ENCODE measurements around the gene SH3RF2. TPM values are rescaled to one million over a fixed set of nuclear protein-coding genes. Genes with fewer than 3 reads are reported as not detected.

Gene SH3RF2
- total and polyA plus RNA-seq, 7 experiments from 2014 or later, result 0.22 to 0.61 TPM; not detected in 5

DNA sequence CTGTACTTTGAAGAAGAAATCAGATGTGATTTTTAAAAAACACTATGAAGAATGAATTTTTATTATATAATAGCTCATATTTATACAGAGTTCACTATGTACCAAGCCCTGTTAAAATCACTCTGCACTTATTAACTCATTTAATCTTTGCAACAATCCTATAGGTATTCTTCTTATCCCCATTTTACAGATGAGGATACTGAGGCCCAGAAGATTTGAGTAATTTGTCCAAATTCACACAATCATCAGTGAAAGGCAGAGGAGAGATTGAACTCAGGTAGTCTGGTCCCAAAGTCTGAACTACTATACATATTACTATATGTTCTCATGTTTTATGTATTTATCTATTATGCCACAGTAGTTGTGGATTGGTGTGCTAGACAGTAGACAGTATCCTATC is 152.9 kb downstream of the SH3RF2 start:
- Histone ChIP-seq H3K4me1 (ENCODE audit: control insufficient read depth in 2 of 2, insufficient read depth in 2 of 2, low read length in 2 of 2) (no peaks in the 10 kb centered on the region), H3K36me3 (ENCODE audit: control insufficient read depth in 2 of 3, insufficient read depth in 3 of 3, low read length in 3 of 3) (no peaks in the 10 kb centered on the region), H3K27me3 (ENCODE audit: control insufficient read depth in 2 of 2, insufficient read depth in 2 of 2, low read length in 2 of 2) (no peaks in the 10 kb centered on the region), H3K9me3 (ENCODE audit: control insufficient read depth in 2 of 3, low read length in 3 of 3) (no peaks in the 10 kb centered on the region), H3K27ac (ENCODE audit: low read depth, low read length) (no peak overlapping the region), H3K4me3 (ENCODE audit: low read length) (no peak overlapping the region)
- no peak overlapping the region for H3K4me3 Mint-ChIP-seq
- H3K27ac Mint-ChIP-seq, result no peak overlapping the region
- ATAC-seq (no peak), DNase-seq (no peak)
- intact Hi-C loops (cut with micrococcal nuclease), result no loop called here
- CTCF ChIA-PET, result no interaction called here
- no peaks in the 10 kb centered on the region for H3K4me1 Mint-ChIP-seq
- peaks cover 0 to under 1% (median 0%) of the 10 kb centered on the region in 5 donors for H3K27me3 Mint-ChIP-seq
- POLR2A ChIA-PET, result no interaction called here
- peaks cover 0 to 8% (median 0%) of the 10 kb centered on the region in 5 donors for H3K36me3 Mint-ChIP-seq
- H3K9me3 Mint-ChIP-seq, result no peaks in the 10 kb centered on the region

DNA sequence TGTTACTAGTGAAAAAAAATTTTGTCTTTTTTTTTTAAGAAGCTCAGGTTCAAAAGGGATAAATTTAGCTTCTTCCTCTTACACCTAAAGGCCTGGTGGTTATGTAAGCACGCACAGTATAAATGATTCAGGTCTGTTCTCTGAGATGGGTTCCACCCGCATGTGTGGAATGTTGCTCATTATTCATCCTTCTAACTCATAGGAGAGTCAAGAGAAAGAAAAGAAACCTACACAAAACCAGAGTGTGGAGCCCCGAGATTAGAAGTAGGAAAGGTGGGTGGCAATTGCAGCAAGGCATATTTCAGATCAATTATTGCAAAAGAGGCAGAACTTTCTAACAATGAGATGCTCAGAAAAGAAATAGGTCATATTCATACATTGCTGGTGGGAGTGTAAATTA is 155.5 kb downstream of the SH3RF2 start:
- H3K4me3 Mint-ChIP-seq, result no peak overlapping the region

DNA sequence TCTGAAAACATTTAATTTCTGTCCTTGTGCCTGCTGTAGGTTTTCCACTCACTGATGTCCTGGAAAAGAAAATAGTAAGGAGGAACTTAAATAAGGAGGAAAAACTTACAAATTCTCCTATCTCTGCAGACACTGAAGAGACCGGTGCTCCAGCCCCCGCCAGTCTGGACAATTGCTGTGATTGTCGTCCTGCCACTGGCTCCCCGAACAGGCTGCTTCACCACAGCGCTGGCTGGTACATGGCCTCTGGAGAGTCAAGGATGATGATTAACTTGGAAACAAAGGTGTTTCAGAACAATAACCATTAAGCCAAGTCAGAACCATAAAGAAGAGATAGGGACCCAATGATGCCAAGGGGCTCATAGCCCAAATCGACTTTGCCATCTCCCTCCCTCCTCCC is 161.7 kb downstream of the SH3RF2 start:
- intact Hi-C loops (cut with micrococcal nuclease), result no loop called here
- H3K36me3 ChIP-seq (ENCODE audit: control insufficient read depth in 2 of 3, insufficient read depth in 3 of 3, low read length in 3 of 3), result no peaks in the 10 kb centered on the region
- no peaks in the 10 kb centered on the region for H3K27me3 ChIP-seq (ENCODE audit: control insufficient read depth in 2 of 2, insufficient read depth in 2 of 2, low read length in 2 of 2)
- ATAC-seq (no peak), DNase-seq (no peak)
- ChIA-PET POLR2A (no interaction called here), CTCF (no interaction called here)
- H3K36me3 Mint-ChIP-seq, result peaks cover 0 to 16% (median 3%) of the 10 kb centered on the region in 5 donors
- no peak overlapping the region for H3K4me3 ChIP-seq (ENCODE audit: low read length)
- H3K9me3 ChIP-seq (ENCODE audit: control insufficient read depth in 2 of 3, low read length in 3 of 3), result no peaks in the 10 kb centered on the region
- H3K4me1 ChIP-seq (ENCODE audit: control insufficient read depth in 2 of 2, insufficient read depth in 2 of 2, low read length in 2 of 2), result no peaks in the 10 kb centered on the region
- H3K27ac ChIP-seq (ENCODE audit: low read depth, low read length), result no peak overlapping the region
- no peak overlapping the region for H3K27ac Mint-ChIP-seq
- peaks cover 0 to 2% (median 0%) of the 10 kb centered on the region in 11 donors for H3K9me3 Mint-ChIP-seq
- H3K4me1 Mint-ChIP-seq, result no peaks in the 10 kb centered on the region
- no peak overlapping the region for H3K4me3 Mint-ChIP-seq
- H3K27me3 Mint-ChIP-seq, result no peaks in the 10 kb centered on the region

More for the DNA sequence above, 155.5 kb downstream of the SH3RF2 start:
- POLR2A ChIA-PET, result interaction anchor here (0.6 kb wide), 1 partner anchor 273 kb away, joined by 3 read pairs; no protein-coding TSS in a partner anchor
- H3K27ac Mint-ChIP-seq, result no peak overlapping the region
- peaks cover 0 to 16% (median 0%) of the 10 kb centered on the region in 5 donors for H3K36me3 Mint-ChIP-seq
- H3K27me3 Mint-ChIP-seq, result no peaks in the 10 kb centered on the region
- no peaks in the 10 kb centered on the region for H3K4me1 ChIP-seq (ENCODE audit: control insufficient read depth in 2 of 2, insufficient read depth in 2 of 2, low read length in 2 of 2)
- no peak overlapping the region for H3K4me3 ChIP-seq (ENCODE audit: low read length)
- H3K9me3 Mint-ChIP-seq, result no peaks in the 10 kb centered on the region
- no peak overlapping the region for H3K27ac ChIP-seq (ENCODE audit: low read depth, low read length)
- intact Hi-C loops (cut with micrococcal nuclease), result no loop called here
- CTCF ChIA-PET, result no interaction called here
- no peak for ATAC-seq
- no peaks in the 10 kb centered on the region for H3K4me1 Mint-ChIP-seq
- H3K36me3 ChIP-seq (ENCODE audit: control insufficient read depth in 2 of 3, insufficient read depth in 3 of 3, low read length in 3 of 3), result no peaks in the 10 kb centered on the region
- H3K9me3 ChIP-seq (ENCODE audit: control insufficient read depth in 2 of 3, low read length in 3 of 3), result no peaks in the 10 kb centered on the region
- no peaks in the 10 kb centered on the region for H3K27me3 ChIP-seq (ENCODE audit: control insufficient read depth in 2 of 2, insufficient read depth in 2 of 2, low read length in 2 of 2)
- no peak for DNase-seq

GRCh38 chr5:146101646-146102045 is 165.3 kb downstream of the SH3RF2 start:
- DNase-seq (no peak), ATAC-seq (no peak)
- Mint-ChIP-seq H3K4me1 (no peaks in the 10 kb centered on the region), H3K27ac (no peak overlapping the region), H3K9me3 (peaks cover 0 to 2% (median 0%) of the 10 kb centered on the region in 11 donors), H3K36me3 (peaks cover 6 to 18% (median 7%) of the 10 kb centered on the region in 5 donors), H3K4me3 (no peak overlapping the region), H3K27me3 (no peaks in the 10 kb centered on the region)
- POLR2A ChIA-PET, result no interaction called here
- Histone ChIP-seq H3K27ac (ENCODE audit: low read depth, low read length) (no peak overlapping the region), H3K4me3 (ENCODE audit: low read length) (no peak overlapping the region), H3K4me1 (ENCODE audit: control insufficient read depth in 2 of 2, insufficient read depth in 2 of 2, low read length in 2 of 2) (no peaks in the 10 kb centered on the region), H3K36me3 (ENCODE audit: control insufficient read depth in 2 of 3, insufficient read depth in 3 of 3, low read length in 3 of 3) (no peaks in the 10 kb centered on the region), H3K9me3 (ENCODE audit: control insufficient read depth in 2 of 3, low read length in 3 of 3) (no peaks in the 10 kb centered on the region), H3K27me3 (ENCODE audit: control insufficient read depth in 2 of 2, insufficient read depth in 2 of 2, low read length in 2 of 2) (no peaks in the 10 kb centered on the region)
- intact Hi-C loops (cut with micrococcal nuclease), result no loop called here
- CTCF ChIA-PET, result no interaction called here

DNA sequence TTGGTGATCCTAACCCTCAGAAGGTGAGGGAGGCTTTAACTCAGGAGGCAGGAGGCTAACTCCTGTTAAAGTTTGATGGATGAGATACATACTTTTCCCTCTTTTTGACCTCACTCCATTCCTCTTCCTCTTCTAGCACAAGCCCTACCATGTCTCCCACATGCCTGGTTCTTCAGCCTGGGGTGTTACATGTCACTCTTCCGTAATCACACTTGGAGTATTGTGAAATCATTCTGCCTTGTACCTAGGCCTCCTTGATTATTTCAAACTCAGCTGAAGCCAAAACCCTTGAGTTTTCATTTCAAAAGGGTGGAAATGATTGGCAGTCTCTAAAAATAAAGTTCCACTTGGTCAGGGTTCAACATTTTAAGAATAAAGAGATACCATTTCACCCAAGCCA is 167.2 kb downstream of the SH3RF2 start:
- intact Hi-C loops (cut with micrococcal nuclease), result no loop called here
- CTCF ChIA-PET, result no interaction called here
- H3K27me3 Mint-ChIP-seq, result no peaks in the 10 kb centered on the region
- DNase-seq, result no peak
- H3K4me3 Mint-ChIP-seq, result no peak overlapping the region
- no peak for ATAC-seq
- Histone ChIP-seq H3K4me1 (ENCODE audit: control insufficient read depth in 2 of 2, insufficient read depth in 2 of 2, low read length in 2 of 2) (no peaks in the 10 kb centered on the region), H3K9me3 (ENCODE audit: control insufficient read depth in 2 of 3, low read length in 3 of 3) (no peaks in the 10 kb centered on the region), H3K27me3 (ENCODE audit: control insufficient read depth in 2 of 2, insufficient read depth in 2 of 2, low read length in 2 of 2) (no peaks in the 10 kb centered on the region), H3K27ac (ENCODE audit: low read depth, low read length) (no peak overlapping the region), H3K36me3 (ENCODE audit: control insufficient read depth in 2 of 3, insufficient read depth in 3 of 3, low read length in 3 of 3) (no peaks in the 10 kb centered on the region), H3K4me3 (ENCODE audit: low read length) (no peak overlapping the region)
- POLR2A ChIA-PET, result no interaction called here
- H3K4me1 Mint-ChIP-seq, result peaks cover 0 to 3% (median 0%) of the 10 kb centered on the region in 7 donors
- peaks cover 6 to 14% (median 7%) of the 10 kb centered on the region in 5 donors for H3K36me3 Mint-ChIP-seq
- H3K9me3 Mint-ChIP-seq, result peaks cover 0 to 2% (median 0%) of the 10 kb centered on the region in 11 donors
- no peak overlapping the region for H3K27ac Mint-ChIP-seq

GRCh38 chr5:146105477-146105876 is 169.1 kb downstream of the SH3RF2 start, which contains the start of gene PLAC8L1:
TSS of gene PLAC8L1 (minus strand) at chr5:146105577. CDS start at chr5:146104311, 1,266 bp downstream.
- H3K36me3 ChIP-seq (ENCODE audit: control insufficient read depth in 2 of 3, insufficient read depth in 3 of 3, low read length in 3 of 3), result no peaks in the 10 kb centered on the region
- ATAC-seq (no peak), DNase-seq (no peak)
- intact Hi-C loops (cut with micrococcal nuclease), result no loop called here
- no peaks in the 10 kb centered on the region for H3K4me1 ChIP-seq (ENCODE audit: control insufficient read depth in 2 of 2, insufficient read depth in 2 of 2, low read length in 2 of 2)
- no peak within 1 kb of the TSS for H3K4me3 ChIP-seq (ENCODE audit: low read length)
- H3K9me3 ChIP-seq (ENCODE audit: control insufficient read depth in 2 of 3, low read length in 3 of 3), result no peaks in the 10 kb centered on the region
- Mint-ChIP-seq H3K4me3 (no peak within 1 kb of the TSS), H3K27me3 (no peaks in the 10 kb centered on the region), H3K27ac (no peak within 1 kb of the TSS), H3K9me3 (peaks cover 0 to 2% (median 0%) of the 10 kb centered on the region in 11 donors), H3K36me3 (peaks cover 6 to 14% (median 7%) of the 10 kb centered on the region in 5 donors), H3K4me1 (peaks cover 0 to 5% (median 0%) of the 10 kb centered on the region in 7 donors)
- no peaks in the 10 kb centered on the region for H3K27me3 ChIP-seq (ENCODE audit: control insufficient read depth in 2 of 2, insufficient read depth in 2 of 2, low read length in 2 of 2)
- no peak within 1 kb of the TSS for H3K27ac ChIP-seq (ENCODE audit: low read depth, low read length)
- ChIA-PET CTCF (no interaction called here), POLR2A (interaction anchor here (0.8 kb wide), 1 partner anchor 49 kb away, joined by 3 read pairs; no protein-coding TSS in a partner anchor)

- ATAC-seq (no peak), DNase-seq (no peak)
- no peaks in the 10 kb centered on the region for H3K9me3 ChIP-seq (ENCODE audit: control insufficient read depth in 2 of 3, low read length in 3 of 3)
- no peak overlapping the region for H3K27ac Mint-ChIP-seq
- H3K4me1 Mint-ChIP-seq, result peaks cover 0 to 5% (median 0%) of the 10 kb centered on the region in 7 donors
- H3K36me3 Mint-ChIP-seq, result peaks cover 7 to 19% (median 10%) of the 10 kb centered on the region in 5 donors
- peaks cover 0 to 6% (median 0%) of the 10 kb centered on the region in 3 experiments for H3K36me3 ChIP-seq (ENCODE audit: control insufficient read depth in 2 of 3, insufficient read depth in 3 of 3, low read length in 3 of 3)
- no peaks in the 10 kb centered on the region for H3K4me1 ChIP-seq (ENCODE audit: control insufficient read depth in 2 of 2, insufficient read depth in 2 of 2, low read length in 2 of 2)
- ChIA-PET POLR2A (no interaction called here), CTCF (no interaction called here)
- H3K4me3 ChIP-seq (ENCODE audit: low read length), result no peak overlapping the region
- H3K4me3 Mint-ChIP-seq, result no peak overlapping the region
- no peaks in the 10 kb centered on the region for H3K27me3 ChIP-seq (ENCODE audit: control insufficient read depth in 2 of 2, insufficient read depth in 2 of 2, low read length in 2 of 2)
- intact Hi-C loops (cut with micrococcal nuclease), result no loop called here
- H3K27me3 Mint-ChIP-seq, result no peaks in the 10 kb centered on the region
- no peak overlapping the region for H3K27ac ChIP-seq (ENCODE audit: low read depth, low read length)
- no peaks in the 10 kb centered on the region for H3K9me3 Mint-ChIP-seq
These were observed 171.5 kb downstream of the SH3RF2 start for GRCh38 chr5:146107901-146108300.

Measured in naive thymus-derived CD4-positive, alpha-beta T cell (primary cell).